ENCODE results near the gene PIK3IP1. TPM values are rescaled to one million over a fixed set of nuclear protein-coding genes. Genes with fewer than 3 reads are reported as not detected.

PIK3IP1 gene
- total and polyA plus RNA-seq, 4 donors, result 3.1 to 7.8 (median 6.0) TPM

DNA sequence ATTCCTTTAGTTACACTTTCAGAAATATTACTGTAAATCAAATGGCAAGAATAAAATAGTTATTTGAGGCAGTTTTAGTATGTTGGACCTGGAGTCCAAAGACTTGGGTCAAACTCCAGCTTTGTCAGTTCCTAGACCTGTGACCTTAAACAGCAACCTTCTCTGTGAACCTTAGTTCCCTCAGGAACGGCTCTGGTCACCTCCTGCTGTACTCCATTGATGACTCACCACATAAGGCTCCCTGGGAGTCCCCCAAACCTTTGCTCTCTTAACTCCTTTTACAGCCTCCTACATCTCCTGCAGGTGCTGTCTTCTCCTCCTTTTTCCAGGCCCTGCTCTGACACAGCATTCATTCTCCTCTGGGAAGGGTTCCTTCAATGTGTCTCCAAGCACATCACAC, 51.1 kb downstream of the PIK3IP1 start:
- H3K9me3 ChIP-seq (ENCODE audit: control insufficient read depth in 4 of 4, low read length in 3 of 4), result no peaks in the 10 kb centered on the region
- no peaks in the 10 kb centered on the region for H3K27me3 ChIP-seq (ENCODE audit: control insufficient read depth in 4 of 4, insufficient read depth in 4 of 4, low read length in 3 of 4)
- no peak overlapping the region for H3K9ac ChIP-seq (ENCODE audit: low read depth in 1 of 2, low read length in 2 of 2)
- H3K36me3 ChIP-seq (ENCODE audit: control insufficient read depth in 4 of 4, insufficient read depth in 3 of 4, low read depth in 1 of 4, low read length in 3 of 4), result peaks cover 0 to 3% (median 0%) of the 10 kb centered on the region in 4 donors
- WGBS, result 17% methylated on average over 1 of the region's 1 CpG
- peaks cover 0 to 3% (median 1%) of the 10 kb centered on the region in 4 donors for H3K4me1 ChIP-seq (ENCODE audit: control insufficient read depth in 4 of 4, insufficient read depth in 4 of 4, low read length in 3 of 4)
- H3K4me3 ChIP-seq (ENCODE audit: low read depth in 1 of 3, low read length in 3 of 3), result no peak overlapping the region
- no peak for DNase-seq (ENCODE audit: low spot score)
- TF ChIP-seq, protein P1, sequence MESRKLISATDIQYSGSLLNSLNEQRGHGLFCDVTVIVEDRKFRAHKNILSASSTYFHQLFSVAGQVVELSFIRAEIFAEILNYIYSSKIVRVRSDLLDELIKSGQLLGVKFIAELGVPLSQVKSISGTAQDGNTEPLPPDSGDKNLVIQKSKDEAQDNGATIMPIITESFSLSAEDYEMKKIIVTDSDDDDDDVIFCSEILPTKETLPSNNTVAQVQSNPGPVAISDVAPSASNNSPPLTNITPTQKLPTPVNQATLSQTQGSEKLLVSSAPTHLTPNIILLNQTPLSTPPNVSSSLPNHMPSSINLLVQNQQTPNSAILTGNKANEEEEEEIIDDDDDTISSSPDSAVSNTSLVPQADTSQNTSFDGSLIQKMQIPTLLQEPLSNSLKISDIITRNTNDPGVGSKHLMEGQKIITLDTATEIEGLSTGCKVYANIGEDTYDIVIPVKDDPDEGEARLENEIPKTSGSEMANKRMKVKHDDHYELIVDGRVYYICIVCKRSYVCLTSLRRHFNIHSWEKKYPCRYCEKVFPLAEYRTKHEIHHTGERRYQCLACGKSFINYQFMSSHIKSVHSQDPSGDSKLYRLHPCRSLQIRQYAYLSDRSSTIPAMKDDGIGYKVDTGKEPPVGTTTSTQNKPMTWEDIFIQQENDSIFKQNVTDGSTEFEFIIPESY (IDR thresholded peaks at IDR 0.05), result no peak
- TF ChIP-seq NR2F2 (IDR thresholded peaks at IDR 0.05), result peak; percentile 36
- TF ChIP-seq GABPA (IDR thresholded peaks at IDR 0.05 in 1 of 2, conservative IDR thresholded peaks at IDR 0.05 in 1 of 2), result no peak
- peak; percentile 40 to 56 for TF ChIP-seq RXRA (IDR thresholded peaks at IDR 0.05)
- TF ChIP-seq JUND (IDR thresholded peaks at IDR 0.05), result peak; percentile 24 to 34
- peak; percentile 81 to 95 for TF ChIP-seq HNF4A (conservative IDR thresholded peaks at IDR 0.05)
- peak; percentile 69 for TF ChIP-seq HNF4G (IDR thresholded peaks at IDR 0.05)
- no peak overlapping the region for H3K27ac ChIP-seq (ENCODE audit: low read depth in 1 of 2, low read length in 2 of 2)

DNA sequence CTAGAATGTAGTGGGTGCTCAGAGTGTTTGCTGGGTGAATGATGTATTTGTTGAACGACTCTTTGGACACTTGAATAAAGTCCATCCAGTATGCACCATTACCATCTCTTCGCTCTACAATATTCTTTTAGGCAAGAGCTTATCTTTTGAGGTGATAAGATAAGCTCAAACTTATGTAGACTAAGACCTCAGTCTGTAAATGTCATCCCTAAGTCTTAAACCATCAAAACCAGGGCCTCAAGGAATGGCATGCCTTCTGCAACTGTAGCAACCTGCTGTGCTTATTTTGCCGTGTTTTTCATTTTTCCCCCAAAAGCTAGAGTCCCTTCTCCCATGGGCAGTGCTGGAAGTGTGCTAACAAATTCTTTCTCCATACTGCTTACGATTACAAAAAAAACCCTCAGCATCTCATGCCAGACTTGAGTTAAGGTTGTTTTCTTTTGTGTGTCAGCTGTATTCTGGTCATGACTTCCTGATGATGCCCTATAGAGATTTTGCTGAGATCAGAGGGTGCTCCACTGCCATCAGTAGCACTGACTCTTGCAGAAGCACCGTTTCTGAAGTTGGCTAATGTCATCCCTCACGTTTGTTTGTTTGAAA, 52.4 kb downstream of the PIK3IP1 start:
- peaks cover 0 to 4% (median 0%) of the 10 kb centered on the region in 4 donors for H3K36me3 ChIP-seq (ENCODE audit: control insufficient read depth in 4 of 4, insufficient read depth in 3 of 4, low read depth in 1 of 4, low read length in 3 of 4)
- H3K4me3 ChIP-seq (ENCODE audit: low read depth in 1 of 3, low read length in 3 of 3), result no peak overlapping the region
- no peak for DNase-seq (ENCODE audit: low spot score)
- H3K27ac ChIP-seq (ENCODE audit: low read depth in 1 of 2, low read length in 2 of 2), result no peak overlapping the region
- no peaks in the 10 kb centered on the region for H3K27me3 ChIP-seq (ENCODE audit: control insufficient read depth in 4 of 4, insufficient read depth in 4 of 4, low read length in 3 of 4)
- TF ChIP-seq, protein P2, sequence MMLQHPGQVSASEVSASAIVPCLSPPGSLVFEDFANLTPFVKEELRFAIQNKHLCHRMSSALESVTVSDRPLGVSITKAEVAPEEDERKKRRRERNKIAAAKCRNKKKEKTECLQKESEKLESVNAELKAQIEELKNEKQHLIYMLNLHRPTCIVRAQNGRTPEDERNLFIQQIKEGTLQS (IDR thresholded peaks at IDR 0.05), result no peak
- no peak for TF ChIP-seq SP1 (IDR thresholded peaks at IDR 0.05)
- no peak for TF ChIP-seq JUND (IDR thresholded peaks at IDR 0.05)
- TF ChIP-seq FOXA1 (IDR thresholded peaks at IDR 0.05), result no peak
- no peak for TF ChIP-seq HNF4A (conservative IDR thresholded peaks at IDR 0.05)
- TF ChIP-seq GABPA (IDR thresholded peaks at IDR 0.05 in 1 of 2, conservative IDR thresholded peaks at IDR 0.05 in 1 of 2), result no peak
- TF ChIP-seq EGR1 (IDR thresholded peaks at IDR 0.05; ENCODE audit: low read depth in 2 of 2), result no peak
- TF ChIP-seq, protein P1 (IDR thresholded peaks at IDR 0.05), result no peak
- TF ChIP-seq, protein P3, sequence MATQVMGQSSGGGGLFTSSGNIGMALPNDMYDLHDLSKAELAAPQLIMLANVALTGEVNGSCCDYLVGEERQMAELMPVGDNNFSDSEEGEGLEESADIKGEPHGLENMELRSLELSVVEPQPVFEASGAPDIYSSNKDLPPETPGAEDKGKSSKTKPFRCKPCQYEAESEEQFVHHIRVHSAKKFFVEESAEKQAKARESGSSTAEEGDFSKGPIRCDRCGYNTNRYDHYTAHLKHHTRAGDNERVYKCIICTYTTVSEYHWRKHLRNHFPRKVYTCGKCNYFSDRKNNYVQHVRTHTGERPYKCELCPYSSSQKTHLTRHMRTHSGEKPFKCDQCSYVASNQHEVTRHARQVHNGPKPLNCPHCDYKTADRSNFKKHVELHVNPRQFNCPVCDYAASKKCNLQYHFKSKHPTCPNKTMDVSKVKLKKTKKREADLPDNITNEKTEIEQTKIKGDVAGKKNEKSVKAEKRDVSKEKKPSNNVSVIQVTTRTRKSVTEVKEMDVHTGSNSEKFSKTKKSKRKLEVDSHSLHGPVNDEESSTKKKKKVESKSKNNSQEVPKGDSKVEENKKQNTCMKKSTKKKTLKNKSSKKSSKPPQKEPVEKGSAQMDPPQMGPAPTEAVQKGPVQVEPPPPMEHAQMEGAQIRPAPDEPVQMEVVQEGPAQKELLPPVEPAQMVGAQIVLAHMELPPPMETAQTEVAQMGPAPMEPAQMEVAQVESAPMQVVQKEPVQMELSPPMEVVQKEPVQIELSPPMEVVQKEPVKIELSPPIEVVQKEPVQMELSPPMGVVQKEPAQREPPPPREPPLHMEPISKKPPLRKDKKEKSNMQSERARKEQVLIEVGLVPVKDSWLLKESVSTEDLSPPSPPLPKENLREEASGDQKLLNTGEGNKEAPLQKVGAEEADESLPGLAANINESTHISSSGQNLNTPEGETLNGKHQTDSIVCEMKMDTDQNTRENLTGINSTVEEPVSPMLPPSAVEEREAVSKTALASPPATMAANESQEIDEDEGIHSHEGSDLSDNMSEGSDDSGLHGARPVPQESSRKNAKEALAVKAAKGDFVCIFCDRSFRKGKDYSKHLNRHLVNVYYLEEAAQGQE (IDR thresholded peaks at IDR 0.05), result no peak
- no peak for TF ChIP-seq FOXA2 (IDR thresholded peaks at IDR 0.05)
- TF ChIP-seq, protein P4, sequence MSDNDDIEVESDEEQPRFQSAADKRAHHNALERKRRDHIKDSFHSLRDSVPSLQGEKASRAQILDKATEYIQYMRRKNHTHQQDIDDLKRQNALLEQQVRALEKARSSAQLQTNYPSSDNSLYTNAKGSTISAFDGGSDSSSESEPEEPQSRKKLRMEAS (IDR thresholded peaks at IDR 0.05), result no peak
- no peak for TF ChIP-seq HNF4G (IDR thresholded peaks at IDR 0.05)
- no peak for TF ChIP-seq NR2F2 (IDR thresholded peaks at IDR 0.05)
- TF ChIP-seq RAD21 (IDR thresholded peaks at IDR 0.05), result no peak
- TF ChIP-seq RXRA (IDR thresholded peaks at IDR 0.05), result no peak
- peaks cover 0 to 3% (median 1%) of the 10 kb centered on the region in 4 donors for H3K4me1 ChIP-seq (ENCODE audit: control insufficient read depth in 4 of 4, insufficient read depth in 4 of 4, low read length in 3 of 4)
- H3K9me3 ChIP-seq (ENCODE audit: control insufficient read depth in 4 of 4, low read length in 3 of 4), result no peaks in the 10 kb centered on the region
- no peak overlapping the region for H3K9ac ChIP-seq (ENCODE audit: low read depth in 1 of 2, low read length in 2 of 2)
- 67% methylated on average over 6 of the region's 6 CpGs for WGBS
